Measurements from ENCODE around the gene MICAL2. TPM values are rescaled to one million over a fixed set of nuclear protein-coding genes. Genes with fewer than 3 reads are reported as not detected.

MICAL2 gene
- total RNA-seq, 1 experiment from 2014 or later, result 62.9 TPM

GRCh38 chr11:12185106-12185690 lies 74.8 kb downstream of the MICAL2 start:
- Histone ChIP-seq H3K27me3 (ENCODE audit: low read length) (no peaks in the 10 kb centered on the region), H4K20me1 (ENCODE audit: low read length) (no peaks in the 10 kb centered on the region), H3K79me2 (ENCODE audit: low read length) (peaks cover 35% of the 10 kb centered on the region), H3K9me2 (replicated peaks; ENCODE audit: low read length) (no peaks in the 10 kb centered on the region), H3K4me3 (ENCODE audit: low read length) (no peak overlapping the region), H3K4me1 (ENCODE audit: insufficient read depth, low read length) (peaks cover 44% of the 10 kb centered on the region), H3K9ac (ENCODE audit: low read length) (no peak overlapping the region), H3F3A (ENCODE audit: low read length, unreplicated experiment) (no peaks in the 10 kb centered on the region), H3K9me3 (ENCODE audit: low read length) (no peaks in the 10 kb centered on the region), H3K4me2 (ENCODE audit: low read length) (no peak overlapping the region), H3K36me3 (ENCODE audit: low read depth, low read length) (peaks cover 33% of the 10 kb centered on the region; the same call in 1 of the 2 replicates), H3K27ac (ENCODE audit: low read length) (no peak overlapping the region), H2AFZ (ENCODE audit: low read length) (no peak overlapping the region)
- intact Hi-C loops (cut with micrococcal nuclease), result no loop called here
- ChIA-PET CTCF (no interaction called here), POLR2A (ENCODE audit: unreplicated experiment) (no interaction called here)
- no TSS peak for BruUV-seq (replicated peaks)
- DNase-seq (no peak), ATAC-seq (no peak)
- TF ChIP-seq CTCF (conservative IDR thresholded peaks at IDR 0.05; ENCODE audit: low read depth, low read length) (no peak), EZH2 (IDR thresholded peaks at IDR 0.05; ENCODE audit: low read length, unreplicated experiment) (no peak), EZH2phosphoT487 (IDR thresholded peaks at IDR 0.05; ENCODE audit: borderline replicate concordance, low read length) (no peak)

- no peak for ATAC-seq
- no TSS peak for BruUV-seq (replicated peaks)
- H3K4me1 ChIP-seq (ENCODE audit: insufficient read depth, low read length), result peaks cover 39% of the 10 kb centered on the region
Observed at GRCh38 chr11:12185914-12186313, 75.5 kb downstream of the MICAL2 start.

More at GRCh38 chr11:12185914-12186313, 75.5 kb downstream of the MICAL2 start:
- Histone ChIP-seq H3K79me2 (ENCODE audit: low read length) (peaks cover 29% of the 10 kb centered on the region), H3K27me3 (ENCODE audit: low read length) (no peaks in the 10 kb centered on the region), H3K4me2 (ENCODE audit: low read length) (no peak overlapping the region), H3K9ac (ENCODE audit: low read length) (no peak overlapping the region), H3K9me2 (replicated peaks; ENCODE audit: low read length) (no peaks in the 10 kb centered on the region), H3K9me3 (ENCODE audit: low read length) (no peaks in the 10 kb centered on the region), H4K20me1 (ENCODE audit: low read length) (no peaks in the 10 kb centered on the region), H2AFZ (ENCODE audit: low read length) (no peak overlapping the region), H3K27ac (ENCODE audit: low read length) (no peak overlapping the region), H3F3A (ENCODE audit: low read length, unreplicated experiment) (no peaks in the 10 kb centered on the region), H3K4me3 (ENCODE audit: low read length) (no peak overlapping the region), H3K36me3 (ENCODE audit: low read depth, low read length) (peaks cover 33% of the 10 kb centered on the region; the same call in 1 of the 2 replicates)
- TF ChIP-seq EZH2 (IDR thresholded peaks at IDR 0.05; ENCODE audit: low read length, unreplicated experiment) (no peak), CTCF (conservative IDR thresholded peaks at IDR 0.05; ENCODE audit: low read depth, low read length) (no peak), EZH2phosphoT487 (IDR thresholded peaks at IDR 0.05; ENCODE audit: borderline replicate concordance, low read length) (no peak)
- ChIA-PET POLR2A (ENCODE audit: unreplicated experiment) (no interaction called here), CTCF (no interaction called here)
- intact Hi-C loops (cut with micrococcal nuclease), result no loop called here
- no peak for DNase-seq

Measured in PC-3 (cell line).